ENCODE data around the gene CDH4.

Gene CDH4

GRCh38 chr20:61251529-61252393, at the start of gene CDH4:
TSS of gene CDH4 (plus strand) at chr20:61252261.
- no peak for DNase-seq (ENCODE audit: low spot score)

GRCh38 chr20:61203320-61203719, 48.7 kb upstream of the CDH4 start:
- no peak for DNase-seq (ENCODE audit: low spot score)

GRCh38 chr20:61204206-61204605, 47.9 kb upstream of the CDH4 start:
- DNase-seq (ENCODE audit: low spot score), result no peak

DNA sequence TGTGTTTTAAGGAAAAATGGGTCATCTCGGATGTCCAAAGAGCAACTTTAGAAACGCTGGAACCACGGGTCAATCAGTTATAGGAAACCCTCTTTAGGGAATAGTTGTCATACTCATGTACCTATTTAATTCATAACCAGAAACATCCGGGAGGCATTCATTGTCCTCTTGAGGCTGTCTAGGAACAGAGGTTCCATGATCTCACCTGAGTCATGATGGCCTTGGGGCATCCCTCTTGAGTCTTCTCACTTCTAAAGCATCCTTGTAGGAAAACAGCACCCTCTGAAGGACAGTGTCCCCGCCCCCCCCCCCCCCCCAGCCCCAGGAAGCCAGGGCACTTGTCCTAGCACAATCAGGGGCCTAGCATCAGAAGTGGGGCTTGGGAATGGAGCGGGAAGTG, 46.3 kb upstream of the CDH4 start:
- DNase-seq (ENCODE audit: low spot score), result no peak

DNA sequence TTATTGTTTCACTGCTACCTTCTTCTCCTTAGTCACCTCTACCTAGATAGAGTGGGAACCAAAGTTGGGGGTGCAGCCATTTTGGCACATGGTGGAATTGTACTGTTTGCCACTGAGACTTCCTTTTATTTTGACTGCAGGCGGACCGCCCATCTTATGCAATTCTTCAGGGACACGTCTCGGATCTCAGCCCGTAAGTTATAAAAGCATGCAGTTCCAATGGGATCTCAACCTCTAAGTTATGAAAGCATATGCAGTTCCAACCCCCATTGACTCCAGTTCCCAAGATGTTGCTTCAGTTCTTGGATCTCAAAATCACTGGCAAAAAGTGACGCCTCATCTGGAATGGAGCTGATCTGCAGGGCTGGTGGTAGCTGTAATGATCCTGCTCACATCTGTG, 41.2 kb upstream of the CDH4 start:
- DNase-seq (ENCODE audit: low spot score), result no peak

DNA sequence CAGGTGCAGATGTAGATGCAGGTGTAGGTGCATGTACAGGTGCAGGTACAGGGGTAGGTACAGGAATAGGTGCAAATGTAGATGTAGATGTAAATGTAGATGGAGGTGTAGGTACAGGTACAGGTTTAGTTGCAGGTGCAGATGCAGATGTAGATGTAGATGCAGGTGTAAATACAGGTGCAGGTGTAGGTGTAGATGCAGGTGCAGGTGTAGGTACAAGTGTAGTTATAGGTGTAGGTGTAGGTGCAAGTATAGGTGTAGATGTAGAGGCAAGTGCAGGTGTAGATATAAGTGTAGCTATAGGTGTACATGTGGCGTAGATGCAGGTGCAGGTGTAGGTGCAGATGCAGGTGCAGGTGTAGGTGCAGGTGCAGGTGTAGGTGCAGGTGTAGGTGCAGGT, 34.2 kb upstream of the CDH4 start:
- no peak for DNase-seq (ENCODE audit: low spot score)

GRCh38 chr20:61219021-61219431, 33.0 kb upstream of the CDH4 start:
- DNase-seq (ENCODE audit: low spot score), result no peak

- no peak for DNase-seq (ENCODE audit: low spot score)
Observed at GRCh38 chr20:61220131-61220530, 31.9 kb upstream of the CDH4 start.

GRCh38 chr20:61220626-61221325, 31.3 kb upstream of the CDH4 start:
- DNase-seq (ENCODE audit: low spot score), result no peak

GRCh38 chr20:61222699-61223098, 29.4 kb upstream of the CDH4 start:
- no peak for DNase-seq (ENCODE audit: low spot score)

DNA sequence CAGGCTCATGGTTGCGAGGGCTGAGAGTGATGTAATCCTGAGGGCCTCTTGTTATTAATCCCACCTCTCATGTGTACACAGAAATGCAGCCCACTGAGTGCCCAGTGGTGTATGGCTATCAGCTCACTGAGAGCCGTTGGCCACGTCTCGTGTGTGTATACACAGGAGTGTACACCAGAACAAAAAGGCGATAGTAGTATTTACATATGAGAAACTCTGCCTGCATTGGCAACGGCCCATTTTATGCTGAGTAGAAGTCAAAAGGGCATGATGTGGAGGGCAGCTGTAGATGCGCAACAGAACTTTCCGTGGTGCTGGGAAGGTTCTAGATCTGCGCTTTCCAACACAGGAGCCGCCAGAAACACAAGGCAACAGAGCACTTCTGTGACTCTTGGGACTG, 28.9 kb upstream of the CDH4 start:
- no peak for DNase-seq (ENCODE audit: low spot score)

GRCh38 chr20:61230166-61230565, 21.9 kb upstream of the CDH4 start:
- DNase-seq (ENCODE audit: low spot score), result no peak

DNA sequence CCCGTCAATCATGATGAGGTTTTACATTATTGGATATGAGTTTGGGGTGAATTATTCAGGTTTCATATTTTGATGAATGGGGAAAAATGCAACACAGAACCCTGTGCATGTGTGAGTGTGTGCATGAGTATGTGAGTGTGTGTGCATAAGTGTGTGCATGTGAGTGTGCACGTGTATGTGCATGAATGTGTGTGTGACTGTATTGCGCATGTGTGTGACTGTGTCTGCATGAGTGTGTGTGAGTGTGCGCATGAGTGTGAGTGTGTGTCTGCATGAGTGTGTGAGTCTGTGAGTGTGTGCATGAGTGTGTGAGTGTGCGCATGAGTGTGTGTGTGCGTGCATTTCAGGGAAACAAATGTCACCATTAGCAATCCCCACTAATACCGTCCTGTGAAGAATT, 18.5 kb upstream of the CDH4 start:
- no peak for DNase-seq (ENCODE audit: low spot score)

DNA sequence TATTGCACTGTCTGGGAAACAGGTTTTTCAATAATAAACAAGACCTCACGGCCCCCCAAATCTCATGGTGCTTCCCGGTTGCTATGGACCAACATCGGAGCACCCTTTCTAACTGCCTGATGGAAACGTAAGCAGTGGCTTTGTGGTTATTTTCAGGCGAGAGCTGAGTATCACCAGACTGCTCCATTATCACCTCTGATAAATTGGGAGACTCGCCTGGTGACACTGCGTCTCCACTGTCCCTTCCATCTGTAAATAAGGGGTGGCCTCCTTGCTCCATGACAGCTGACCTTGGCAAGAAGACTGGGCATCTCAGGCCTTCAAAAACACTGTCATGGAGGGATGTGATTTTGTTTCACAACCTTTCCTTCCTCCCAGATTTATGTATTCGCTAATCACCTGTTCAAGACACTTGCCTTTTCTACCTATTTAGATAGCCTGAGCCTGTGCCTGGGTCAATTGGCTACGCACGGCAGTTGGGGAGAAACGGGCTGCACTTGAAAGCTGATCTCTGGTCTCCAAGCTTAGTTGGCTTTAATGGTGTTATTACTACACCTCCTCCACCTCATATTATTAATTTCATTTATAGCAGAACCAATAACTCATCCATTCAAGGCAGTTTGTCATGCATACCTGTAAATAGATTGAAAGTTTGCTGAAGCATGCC, 17.7 kb upstream of the CDH4 start:
- no peak for DNase-seq (ENCODE audit: low spot score)

DNA sequence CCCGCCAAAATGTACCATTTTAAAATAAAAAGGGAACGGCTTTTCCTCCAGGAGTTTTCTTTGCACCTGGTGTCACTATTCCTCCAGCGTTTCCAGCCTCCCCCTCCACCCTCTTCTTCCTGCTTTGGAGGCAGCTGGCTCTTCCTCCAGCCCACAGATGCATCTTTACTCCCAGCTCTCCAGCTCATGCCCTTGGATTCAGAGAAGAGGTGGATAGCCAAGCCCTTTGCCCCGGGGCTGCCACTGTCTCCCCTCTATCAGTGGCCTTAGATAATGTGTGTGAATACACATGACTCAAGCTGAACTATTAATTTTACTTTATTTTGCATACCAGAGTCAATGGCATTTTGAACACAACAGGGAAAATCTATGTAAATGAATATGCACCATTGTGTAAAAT, 15.3 kb upstream of the CDH4 start:
- DNase-seq (ENCODE audit: low spot score), result no peak

DNA sequence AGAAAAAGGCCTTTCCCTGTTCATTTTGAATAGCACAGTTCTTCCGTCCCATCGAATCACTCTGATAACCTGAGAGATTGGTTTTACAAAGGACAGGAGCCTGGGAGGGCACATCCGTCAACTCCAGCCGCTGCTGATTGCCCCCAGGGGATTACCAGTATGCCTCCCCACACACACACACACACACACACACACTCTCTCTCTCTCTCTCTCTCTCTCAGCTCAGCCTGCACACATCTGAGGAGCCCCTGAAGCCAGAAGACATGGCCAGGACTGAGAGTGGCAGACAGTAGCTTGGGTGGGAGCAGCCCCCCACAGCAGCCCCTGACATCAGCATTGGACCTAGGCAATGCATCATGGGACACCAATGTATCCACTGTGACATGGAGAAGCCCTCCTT, 13.2 kb upstream of the CDH4 start:
- no peak for DNase-seq (ENCODE audit: low spot score)

- DNase-seq (ENCODE audit: low spot score), result no peak
Observed at GRCh38 chr20:61240814-61241213, 11.2 kb upstream of the CDH4 start.

DNA sequence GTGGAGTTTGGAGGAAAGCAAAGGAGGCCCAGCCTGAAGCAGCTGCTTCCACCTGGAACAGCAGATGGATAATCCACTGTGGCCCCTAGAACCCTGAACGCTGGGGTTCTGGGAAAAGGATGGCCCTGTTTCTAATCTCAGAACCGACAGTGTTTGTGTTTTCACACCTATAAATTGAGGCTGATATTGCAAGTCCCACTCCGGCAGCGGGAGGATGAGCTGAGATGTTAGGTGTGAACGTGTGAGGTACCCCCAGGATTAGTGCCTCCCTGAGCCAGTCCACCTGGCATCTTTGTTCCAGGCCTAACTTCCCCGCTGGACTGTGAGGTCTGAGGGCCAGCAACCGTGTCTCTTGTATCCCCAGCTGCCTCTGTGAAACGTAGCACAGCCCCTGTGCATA, 7.8 kb upstream of the CDH4 start:
- DNase-seq (ENCODE audit: low spot score), result no peak

GRCh38 chr20:61246269-61246668, 5.8 kb upstream of the CDH4 start:
- DNase-seq (ENCODE audit: low spot score), result no peak

GRCh38 chr20:61249626-61250025, 2.4 kb upstream of the CDH4 start:
- no peak for DNase-seq (ENCODE audit: low spot score)

GRCh38 chr20:61252601-61253263, 671 bp downstream of the CDH4 start:
- DNase-seq (ENCODE audit: low spot score), result no peak

DNA sequence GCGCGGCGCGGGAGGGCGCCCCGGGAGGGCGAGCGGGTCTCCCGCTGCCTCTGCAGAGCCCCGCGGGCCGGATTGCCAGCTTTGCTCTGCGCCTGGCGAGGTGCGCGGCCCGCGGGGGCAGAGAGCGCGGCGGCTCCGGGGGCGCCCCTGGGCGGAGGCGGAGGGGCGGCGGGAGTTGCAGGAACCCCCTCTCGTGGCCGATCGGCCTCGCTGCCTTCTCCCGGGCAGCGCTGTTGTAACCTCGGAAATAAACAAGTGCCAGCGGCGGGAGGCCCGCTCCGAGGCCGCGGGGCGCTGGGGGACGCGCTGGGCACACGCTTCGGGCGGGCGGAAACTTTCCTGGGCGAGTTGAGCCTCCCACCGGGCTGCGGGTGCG, 1.2 kb downstream of the CDH4 start:
- DNase-seq (ENCODE audit: low spot score), result no peak
